Measurements from ENCODE around the gene NKX2-3. TPM values are rescaled to one million over a fixed set of nuclear protein-coding genes. Genes with fewer than 3 reads are reported as not detected.

NKX2-3 gene
- total RNA-seq, 1 donor from 2014 or later: not detected

- no peak for DNase-seq (ENCODE audit: extremely low spot score in 2 of 2)
- H3K27ac ChIP-seq: no peak overlapping the region
- no peaks in the 10 kb centered on the region for H3K4me1 ChIP-seq
- H3K4me3 ChIP-seq: no peak overlapping the region
- H3K27me3 ChIP-seq: no peaks in the 10 kb centered on the region
- intact Hi-C loops (cut with DNase I): no loop called here
- no peaks in the 10 kb centered on the region for H3K9me3 ChIP-seq
- TF ChIP-seq CTCF (IDR thresholded peaks at IDR 0.05) (no peak), POLR2A (IDR thresholded peaks at IDR 0.05) (no peak)
- H3K36me3 ChIP-seq: no peaks in the 10 kb centered on the region
These were observed 22.6 kb downstream of the NKX2-3 start for GRCh38 chr10:99555371-99555770.

GRCh38 chr10:99555825-99556523 is 23.2 kb downstream of the NKX2-3 start:
- no peaks in the 10 kb centered on the region for H3K4me1 ChIP-seq
- H3K27me3 ChIP-seq: no peaks in the 10 kb centered on the region
- H3K4me3 ChIP-seq: no peak overlapping the region
- no peaks in the 10 kb centered on the region for H3K9me3 ChIP-seq
- no peak for DNase-seq (ENCODE audit: extremely low spot score in 2 of 2)
- H3K36me3 ChIP-seq: no peaks in the 10 kb centered on the region
- intact Hi-C loops (cut with DNase I): no loop called here
- no peak overlapping the region for H3K27ac ChIP-seq
- no peak for TF ChIP-seq POLR2A (IDR thresholded peaks at IDR 0.05)
- TF ChIP-seq CTCF (IDR thresholded peaks at IDR 0.05): no peak
- TF ChIP-seq POLR2AphosphoS5 (IDR thresholded peaks at IDR 0.05; ENCODE audit: insufficient read depth in 1 of 2, low read depth in 1 of 2): no peak

- intact Hi-C loops (cut with DNase I): no loop called here
- TF ChIP-seq POLR2AphosphoS5 (IDR thresholded peaks at IDR 0.05; ENCODE audit: insufficient read depth in 1 of 2, low read depth in 1 of 2): no peak
- no peak for TF ChIP-seq CTCF (IDR thresholded peaks at IDR 0.05)
- TF ChIP-seq POLR2A (IDR thresholded peaks at IDR 0.05): no peak
- H3K27ac ChIP-seq: no peak overlapping the region
- no peak overlapping the region for H3K4me3 ChIP-seq
- H3K36me3 ChIP-seq: no peaks in the 10 kb centered on the region
- H3K27me3 ChIP-seq: no peaks in the 10 kb centered on the region
- H3K9me3 ChIP-seq: no peaks in the 10 kb centered on the region
- DNase-seq (ENCODE audit: extremely low spot score in 2 of 2): no peak
- H3K4me1 ChIP-seq: no peaks in the 10 kb centered on the region
These were observed 24.3 kb downstream of the NKX2-3 start for GRCh38 chr10:99557044-99557443.

- no peaks in the 10 kb centered on the region for H3K9me3 ChIP-seq
- no peaks in the 10 kb centered on the region for H3K4me1 ChIP-seq
- intact Hi-C loops (cut with DNase I): no loop called here
- DNase-seq (ENCODE audit: extremely low spot score in 2 of 2): no peak
- H3K27me3 ChIP-seq: no peaks in the 10 kb centered on the region
- H3K36me3 ChIP-seq: no peaks in the 10 kb centered on the region
- H3K27ac ChIP-seq: no peak overlapping the region
- H3K4me3 ChIP-seq: no peak overlapping the region
- TF ChIP-seq POLR2AphosphoS5 (IDR thresholded peaks at IDR 0.05; ENCODE audit: insufficient read depth in 1 of 2, low read depth in 1 of 2): no peak
- TF ChIP-seq CTCF (IDR thresholded peaks at IDR 0.05): no peak
- TF ChIP-seq POLR2A (IDR thresholded peaks at IDR 0.05): no peak
These were observed 26.0 kb downstream of the NKX2-3 start for GRCh38 chr10:99558708-99559107.

- Histone ChIP-seq H3K27me3 (no peaks in the 10 kb centered on the region), H3K36me3 (no peaks in the 10 kb centered on the region), H3K4me3 (no peak overlapping the region), H3K4me1 (no peaks in the 10 kb centered on the region), H3K27ac (no peak overlapping the region), H3K9me3 (no peaks in the 10 kb centered on the region)
- intact Hi-C loops (cut with DNase I): no loop called here
- DNase-seq (ENCODE audit: extremely low spot score in 2 of 2): no peak
- TF ChIP-seq POLR2AphosphoS5 (IDR thresholded peaks at IDR 0.05; ENCODE audit: insufficient read depth in 1 of 2, low read depth in 1 of 2) (no peak), POLR2A (IDR thresholded peaks at IDR 0.05) (no peak), CTCF (IDR thresholded peaks at IDR 0.05) (peak; percentile 18 to 68 (median 56))
These were observed 27.8 kb downstream of the NKX2-3 start for GRCh38 chr10:99560277-99561126.
